K562 (cell line): ENCODE data around the gene MAP2. TPM values are rescaled to one million over a fixed set of nuclear protein-coding genes. Genes with fewer than 3 reads are reported as not detected.

Source experiments
- ATAC-seq: fragments of 200-7000 bp; cut with Tn5 transposase; 3 replicates; pipeline ENCODE4 v1.9.1; 2020; ENCODE audit warnings: moderate library complexity
- BruUV-seq: library from RNA; stranded (reverse); fragments of 400-500 nt; replicated peaks from 2 replicates; lab custom pipeline; 2021; lab: Mats Ljungman, UMichigan
- CTCF ChIA-PET: fragments of 300-600 bp; formaldehyde crosslinking; extraction: SDS; loops from one replicate; lab custom pipeline; 2021; ENCODE audit warnings: low intra/inter-chr PET ratio; lab: Yijun Ruan, JAX
- POLR2A ChIA-PET: fragments of 300-600, 350-650 bp; sonication (Branson Sonifier 250); formaldehyde crosslinking; extraction: SDS; loops from one replicate; lab custom pipeline; 2021; ENCODE audit warnings: antibody characterized with exemption, inconsistent platforms; lab: Yijun Ruan, JAX
- DNase-seq, 4 experiments: peaks; one replicate each; pipeline versions ENCODE4 v3.0.0 to v3.0.0-alpha.2; 2011 to 2018; ENCODE audit warnings: low spot score in 3 of 4, mixed read lengths in 3 of 4; ENCODE audit errors: extremely low read depth in 1 of 4
- FAIRE-seq: peaks from 2 replicates; lab custom pipeline; 2011; peaks lifted over from hg19 to GRCh38; lab: Jason Lieb, UNC
- H2AFZ ChIP-seq: 2 replicates; pipeline ENCODE4 v1.6.0; 2011; ENCODE audit warnings: low read depth, low read length, control low read depth, inconsistent platforms
- H3K27ac ChIP-seq: fragments of 200-600 bp; 3 replicates; pipeline ENCODE4 v1.8.0; 2011; ENCODE audit warnings: low read depth, mild to moderate bottlenecking, control low read depth, inconsistent platforms, low read length, moderate library complexity, mixed read lengths; ENCODE audit errors: extremely low read depth
- H3K27me3 ChIP-seq, 2 experiments: fragments of 300-600 bp in 1 of 2; 2 replicates in 1 of 2; 3 replicates in 1 of 2; pipeline versions ENCODE4 v1.6.0 to v1.8.0; 2011; ENCODE audit warnings: inconsistent platforms in 2 of 2, low read length in 2 of 2, mild to moderate bottlenecking in 1 of 2, mixed read lengths in 1 of 2, moderate library complexity in 1 of 2; ENCODE audit not compliant: control insufficient read depth in 2 of 2, insufficient read depth in 2 of 2
- H3K36me3 ChIP-seq: fragments of 300-600 bp; 3 replicates; pipeline ENCODE4 v1.8.0; 2011; ENCODE audit warnings: mild to moderate bottlenecking, low read length, inconsistent platforms; ENCODE audit not compliant: control insufficient read depth, insufficient read depth
- H3K4me1 ChIP-seq, 2 experiments: fragments of 200-600 bp in 1 of 2; replicated peaks in 1 of 2; 2 replicates in 1 of 2; 3 replicates in 1 of 2; pipeline versions ENCODE4 v1.5.1 to v1.8.0; 2011; ENCODE audit warnings: inconsistent platforms in 2 of 2, low read length in 2 of 2, mild to moderate bottlenecking in 1 of 2, mixed read lengths in 1 of 2, moderate library complexity in 1 of 2; ENCODE audit not compliant: control insufficient read depth in 2 of 2, insufficient read depth in 2 of 2
- H3K4me2 ChIP-seq: 2 replicates; pipeline ENCODE4 v1.6.1; 2011; ENCODE audit warnings: low read length, control low read depth, inconsistent platforms, mixed read lengths; ENCODE audit not compliant: insufficient read depth
- H3K4me3 ChIP-seq: fragments of 200-600 bp; sonication (generic), shearing (Covaris generic); 2 replicates; pipeline ENCODE4 v1.5.1; 2016; ENCODE audit warnings: control low read depth, inconsistent platforms
- H3K79me2 ChIP-seq: fragments of 200-600 bp; 3 replicates; pipeline ENCODE4 v1.8.0; 2011; ENCODE audit warnings: low read length, inconsistent platforms; ENCODE audit not compliant: control insufficient read depth, insufficient read depth
- H3K9ac ChIP-seq, 2 experiments: 2 replicates each; pipeline versions ENCODE4 v1.6.0 to v1.6.1; 2011; ENCODE audit warnings: low read depth in 2 of 2, low read length in 2 of 2, control low read depth in 1 of 2, inconsistent platforms in 1 of 2, mild to moderate bottlenecking in 1 of 2, mixed read lengths in 1 of 2; ENCODE audit not compliant: insufficient read depth in 1 of 2
- H3K9me1 ChIP-seq: one replicate; pipeline ENCODE4 v1.6.0; 2011; ENCODE audit warnings: inconsistent platforms, mild to moderate bottlenecking, low read length, moderate library complexity; ENCODE audit not compliant: control insufficient read depth, insufficient read depth
- H3K9me3 ChIP-seq: replicated peaks from 2 replicates; pipeline ENCODE4 v1.5.1; 2011; ENCODE audit warnings: low read depth, low read length, inconsistent platforms; ENCODE audit not compliant: control insufficient read depth, insufficient read depth
- H4K20me1 ChIP-seq: replicated peaks from 2 replicates; pipeline ENCODE4 v1.6.1; 2011; ENCODE audit warnings: low read length, inconsistent platforms, mixed read lengths; ENCODE audit not compliant: control insufficient read depth, insufficient read depth
- FOXP4 ChIP-seq: sonication (generic); formaldehyde crosslinking; IDR thresholded peaks from 2 replicates; pipeline ENCODE4 v1.8.0; 2022; ENCODE audit warnings: mild to moderate bottlenecking, missing genetic modification reagents, borderline replicate concordance
- HMGN3 ChIP-seq: IDR thresholded peaks from 2 replicates; pipeline ENCODE4 v1.6.1; 2011; ENCODE audit warnings: borderline replicate concordance, low read depth, mild to moderate bottlenecking, mixed read lengths, low read length; ENCODE audit not compliant: insufficient read length; ENCODE audit errors: extremely low read depth
- MCM2 ChIP-seq: fragments of 450-650 bp; IDR thresholded peaks from 2 replicates; pipeline ENCODE4 v1.6.1; 2017; ENCODE audit warnings: low read depth, mild to moderate bottlenecking
- NFRKB ChIP-seq: fragments of 450-650 bp; IDR thresholded peaks from 2 replicates; pipeline ENCODE4 v1.6.1; 2016; ENCODE audit warnings: low read depth
- NR2C1 ChIP-seq, 2 experiments: fragments of 450-650 bp; IDR thresholded peaks; 2 replicates each; pipeline ENCODE4 v1.6.1; 2017; ENCODE audit warnings: mild to moderate bottlenecking in 2 of 2, antibody characterized with exemption in 1 of 2, inconsistent platforms in 1 of 2, missing compliant biosample characterization in 1 of 2, missing genetic modification characterization in 1 of 2
- PML ChIP-seq: IDR thresholded peaks from 2 replicates; pipeline ENCODE4 v1.6.1; 2012; ENCODE audit warnings: low read length, inconsistent platforms
- RBM17 ChIP-seq: fragments of 200-400 bp; formaldehyde crosslinking; IDR thresholded peaks from 2 replicates; pipeline ENCODE4 v1.6.1; 2017; ENCODE audit warnings: low read depth, mild to moderate bottlenecking, low read length, borderline replicate concordance
- SNIP1 ChIP-seq: fragments of 450-650 bp; IDR thresholded peaks from 2 replicates; pipeline ENCODE4 v1.7.1; 2017; ENCODE audit warnings: low read depth, mild to moderate bottlenecking
- ZFP1 ChIP-seq: fragments of 450-650 bp; formaldehyde crosslinking; IDR thresholded peaks from 2 replicates; pipeline ENCODE4 v1.4.0; 2020; ENCODE audit warnings: mild to moderate bottlenecking, mixed read lengths
- ZNF23 ChIP-seq: fragments of 250-450 bp; sonication (Bioruptor Pico); IDR thresholded peaks from 2 replicates; pipeline ENCODE4 v1.4.0; 2020; ENCODE audit warnings: mild to moderate bottlenecking
- WGBS: fragments of 100-300 bp; shearing (Covaris generic); methylation state at CpG from one replicate; pipeline ENCODE4 v1.1.6; 2016; ENCODE audit warnings: low coverage, mixed read lengths; ENCODE audit not compliant: insufficient coverage; ENCODE audit errors: missing lambda C conversion rate; 5-methylcytosine and 5-hydroxymethylcytosine counted together
- in situ Hi-C: fragments of 300-500 bp; cut with MboI; formaldehyde crosslinking; loops from 4 replicates; pipeline ENCODE4 v1.15.0; 2018; ENCODE audit warnings: inconsistent platforms, mixed read lengths
- intact Hi-C: fragments of 100-400 bp; cut with micrococcal nuclease; formaldehyde crosslinking; loops from 2 replicates; pipeline ENCODE4 v1.14.2; 2022
- polyA plus RNA-seq, 8 experiments: library from polyadenylated mRNA; depleted of rRNA in 4 of 8; stranded (reverse) in 5 of 8; unstranded in 3 of 8; fragments of >200 nt; fragmentation: Nextera tagmentation in 2 of 8; fragmentation: Illumina TruSeq in 1 of 8; extraction: Ambion mirVana in 2 of 8; extraction: Trizol in 1 of 8; gene quantifications; 2 replicates each; pipeline versions ENCODE4 v1.2.1 to v1.2.3, GENCODE V29; 2011 to 2014; ENCODE audit warnings: inconsistent platforms in 1 of 8, missing spikeins in 1 of 8
- total RNA-seq, 7 experiments: library from RNA; depleted of rRNA in 6 of 7; stranded (reverse); fragments of >200 nt in 6 of 7; fragmentation: Illumina TruSeq in 2 of 7; extraction: Trizol in 2 of 7; gene quantifications; 2 replicates each; pipeline versions ENCODE4 v1.2.1 to v1.2.3, GENCODE V29; 2011 to 2021; ENCODE audit warnings: low replicate concordance in 1 of 7
- TF ChIP-seq, protein P1 (sequence below): fragments of 200-400 bp; formaldehyde crosslinking; IDR thresholded peaks from 2 replicates; pipeline ENCODE4 v1.6.1; 2017; ENCODE audit warnings: mild to moderate bottlenecking, low read depth, low read length, moderate library complexity

MAP2 gene
- total and polyA plus RNA-seq, 9 of the 15 experiments (the other 6 are each of a cell fraction or from before 2014, with no cell fraction given), result 0.13 TPM; not detected in 8

DNA sequence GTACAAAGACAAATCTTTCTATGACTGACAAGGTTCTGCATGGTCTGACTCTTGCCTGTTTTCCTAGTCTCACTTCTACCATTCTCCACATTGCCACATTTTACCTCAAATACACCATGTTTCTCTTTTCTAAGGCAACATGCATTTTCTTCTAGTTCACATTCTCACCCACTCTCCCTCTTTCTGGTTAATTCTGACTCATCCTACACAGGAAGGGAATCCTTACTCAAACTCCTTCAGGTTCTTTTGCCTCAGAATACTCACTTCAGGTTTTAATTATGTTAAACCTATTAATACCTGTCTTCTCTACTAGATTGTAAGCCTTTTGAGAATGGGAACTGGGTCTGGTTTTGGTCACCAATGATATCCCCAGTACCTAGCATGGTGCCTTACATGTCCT, 47.2 kb downstream of the MAP2 start:
- H4K20me1 ChIP-seq, result no peaks in the 10 kb centered on the region
- FAIRE-seq (no peak), DNase-seq (no peak), ATAC-seq (no peak)
- H3K36me3 ChIP-seq, result no peaks in the 10 kb centered on the region
- no peak overlapping the region for H2AFZ ChIP-seq
- in situ Hi-C loops (no loop called here), intact Hi-C loops (no loop called here)
- no TSS peak for BruUV-seq
- H3K4me2 ChIP-seq, result no peak overlapping the region
- POLR2A ChIA-PET, result no interaction called here
- H3K79me2 ChIP-seq, result no peaks in the 10 kb centered on the region
- no peaks in the 10 kb centered on the region for H3K27me3 ChIP-seq
- H3K4me1 ChIP-seq, result no peaks in the 10 kb centered on the region
- no peak overlapping the region for H3K9ac ChIP-seq
- 0 out of 2 replicates have a peak, but pooled peaks cover 2% of the 10 kb centered on the region for H3K9me3 ChIP-seq
- CTCF ChIA-PET, result no interaction called here
- TF ChIP-seq MCM2 (no peak), NR2C1 (IDR thresholded peaks at IDR 0.05) (no peak), NR2C1 (tag; IDR thresholded peaks at IDR 0.05) (no peak)
- no peak overlapping the region for H3K4me3 ChIP-seq
- H3K27ac ChIP-seq, result no peak overlapping the region
- H3K9me1 ChIP-seq, result no peaks in the 10 kb centered on the region

- no peak overlapping the region for H3K27ac ChIP-seq
- TF ChIP-seq NFRKB (no peak), SNIP1 (no peak), PML (no peak), ZNF23 (no peak), ZFP1 (CRISPR knock-in tag) (no peak), FOXP4 (no peak), HMGN3 (no peak), RBM17 (no peak)
- TF ChIP-seq, protein P1, sequence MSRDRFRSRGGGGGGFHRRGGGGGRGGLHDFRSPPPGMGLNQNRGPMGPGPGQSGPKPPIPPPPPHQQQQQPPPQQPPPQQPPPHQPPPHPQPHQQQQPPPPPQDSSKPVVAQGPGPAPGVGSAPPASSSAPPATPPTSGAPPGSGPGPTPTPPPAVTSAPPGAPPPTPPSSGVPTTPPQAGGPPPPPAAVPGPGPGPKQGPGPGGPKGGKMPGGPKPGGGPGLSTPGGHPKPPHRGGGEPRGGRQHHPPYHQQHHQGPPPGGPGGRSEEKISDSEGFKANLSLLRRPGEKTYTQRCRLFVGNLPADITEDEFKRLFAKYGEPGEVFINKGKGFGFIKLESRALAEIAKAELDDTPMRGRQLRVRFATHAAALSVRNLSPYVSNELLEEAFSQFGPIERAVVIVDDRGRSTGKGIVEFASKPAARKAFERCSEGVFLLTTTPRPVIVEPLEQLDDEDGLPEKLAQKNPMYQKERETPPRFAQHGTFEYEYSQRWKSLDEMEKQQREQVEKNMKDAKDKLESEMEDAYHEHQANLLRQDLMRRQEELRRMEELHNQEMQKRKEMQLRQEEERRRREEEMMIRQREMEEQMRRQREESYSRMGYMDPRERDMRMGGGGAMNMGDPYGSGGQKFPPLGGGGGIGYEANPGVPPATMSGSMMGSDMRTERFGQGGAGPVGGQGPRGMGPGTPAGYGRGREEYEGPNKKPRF, result no peak
Observed at GRCh38 chr2:209472112-209472832, 48.4 kb downstream of the MAP2 start.

More at GRCh38 chr2:209472112-209472832, 48.4 kb downstream of the MAP2 start:
- H3K79me2 ChIP-seq, result no peaks in the 10 kb centered on the region
- CTCF ChIA-PET, result interaction anchor here (0.6 kb wide), 1 partner anchor 510 kb away, joined by 5 read pairs; no protein-coding TSS in a partner anchor
- no peaks in the 10 kb centered on the region for H3K27me3 ChIP-seq
- H4K20me1 ChIP-seq, result no peaks in the 10 kb centered on the region
- in situ Hi-C loops, result no loop called here
- no peak for FAIRE-seq
- POLR2A ChIA-PET, result no interaction called here
- 0 out of 2 replicates have a peak, but pooled peaks cover 2% of the 10 kb centered on the region for H3K9me3 ChIP-seq
- no peaks in the 10 kb centered on the region for H3K9me1 ChIP-seq
- DNase-seq, result no peak
- no TSS peak for BruUV-seq
- 0% methylated on average over 3 of the region's 4 CpGs for WGBS
- no peak overlapping the region for H3K9ac ChIP-seq
- H3K4me2 ChIP-seq, result no peak overlapping the region
- H2AFZ ChIP-seq, result no peak overlapping the region
- H3K36me3 ChIP-seq, result no peaks in the 10 kb centered on the region
- H3K4me3 ChIP-seq, result no peak overlapping the region
- intact Hi-C loops, result no loop called here
- ATAC-seq, result no peak
- H3K4me1 ChIP-seq, result no peaks in the 10 kb centered on the region
